ENCODE measurements around the gene ZDHHC11B.
"Not testable (repeated sequence)": the region's sequence is repeated elsewhere in the genome, so short reads cannot be mapped to it uniquely, and the experiment has no call there.

The ZDHHC11B gene

GRCh38 chr5:766666-767431 is 17.7 kb downstream of the ZDHHC11B start:
- no peak for DNase-seq

GRCh38 chr5:765948-766631 is 18.4 kb downstream of the ZDHHC11B start:
- no peak for DNase-seq

GRCh38 chr5:763998-764781 is 20.3 kb downstream of the ZDHHC11B start:
- no peak for DNase-seq

- no peak for DNase-seq
Observed at GRCh38 chr5:763397-763796, 21.1 kb downstream of the ZDHHC11B start.

GRCh38 chr5:762996-763395 is 21.5 kb downstream of the ZDHHC11B start:
- not testable (repeated sequence) for DNase-seq

GRCh38 chr5:761854-762710 is 22.4 kb downstream of the ZDHHC11B start:
- DNase-seq = no peak

- DNase-seq = peak; percentile 5
Observed at GRCh38 chr5:761059-761771, 23.3 kb downstream of the ZDHHC11B start.

GRCh38 chr5:760363-761058 is 24.0 kb downstream of the ZDHHC11B start:
- DNase-seq = peak; percentile 3

- DNase-seq = no peak
Observed at GRCh38 chr5:759781-760362, 24.7 kb downstream of the ZDHHC11B start.

GRCh38 chr5:759111-759751 is 25.3 kb downstream of the ZDHHC11B start:
- peak; percentile 86 for DNase-seq

- no peak for DNase-seq
Observed at GRCh38 chr5:758698-759053, 25.9 kb downstream of the ZDHHC11B start.

- peak; percentile 49 for DNase-seq
Observed at GRCh38 chr5:757931-758697, 26.4 kb downstream of the ZDHHC11B start.

GRCh38 chr5:757346-757930 is 27.1 kb downstream of the ZDHHC11B start:
- DNase-seq = peak; percentile 12

GRCh38 chr5:756865-757345 is 27.6 kb downstream of the ZDHHC11B start:
- peak; percentile 39 for DNase-seq

- DNase-seq = peak; percentile 3
Observed at GRCh38 chr5:756171-756570, 28.4 kb downstream of the ZDHHC11B start.

GRCh38 chr5:754143-754632 is 30.3 kb downstream of the ZDHHC11B start:
- peak; percentile 18 for DNase-seq

- peak; percentile 0 for DNase-seq
Observed at GRCh38 chr5:753567-754142, 30.9 kb downstream of the ZDHHC11B start.

- peak; percentile 0 for DNase-seq
Observed at GRCh38 chr5:752532-753115, 31.9 kb downstream of the ZDHHC11B start.

Data from activated CD4-positive, alpha-beta T cell treated with anti-CD3 and anti-CD28 coated beads, Interleukin-2, amount 50 U/mL, for 1 hour (primary cell).